Thyroid gland (tissue), 4 donors: Measurements from ENCODE around the gene ZFYVE21.

Experiments
- POLR2A ChIP-seq, 2 donors: fragments of 450-650 bp; IDR thresholded peaks; one replicate each; pipeline ENCODE4 v1.6.1; 2017; ENCODE audit warnings: antibody characterized with exemption in 2 of 2, mild to moderate bottlenecking in 2 of 2, moderate library complexity in 1 of 2
- TF ChIP-seq, protein P1 (sequence below), 6 experiments: fragments of 200-600 bp in 3 of 6; fragments of 450-650 bp in 3 of 6; sonication (generic) in 3 of 6; IDR thresholded peaks; one replicate each; pipeline ENCODE4 v1.5.1; 2016 to 2019; ENCODE audit warnings: antibody characterized with exemption in 6 of 6, mild to moderate bottlenecking in 2 of 6, inconsistent platforms in 1 of 6, moderate library complexity in 1 of 6

DNA sequence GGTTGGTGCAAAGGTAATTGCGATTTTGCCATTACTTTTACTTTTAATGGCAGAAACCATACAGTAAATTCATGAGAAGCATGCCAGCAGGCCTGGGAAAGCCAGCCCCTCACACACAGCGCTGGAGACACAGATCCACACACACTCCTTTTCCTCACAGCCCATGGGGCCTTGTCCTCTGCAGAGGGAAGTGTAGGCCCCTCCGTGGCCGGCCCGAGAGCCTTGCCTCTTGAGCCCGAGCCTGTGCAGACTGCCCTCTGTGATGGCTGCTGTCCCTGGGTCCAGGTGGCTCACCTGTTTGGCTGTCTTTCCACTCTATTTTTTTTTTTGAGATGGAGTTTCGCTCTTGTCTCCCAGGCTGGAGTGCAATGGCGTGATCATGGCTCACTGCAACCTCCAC lies 39.7 kb upstream of the ZFYVE21 start:
- TF ChIP-seq, protein P1, sequence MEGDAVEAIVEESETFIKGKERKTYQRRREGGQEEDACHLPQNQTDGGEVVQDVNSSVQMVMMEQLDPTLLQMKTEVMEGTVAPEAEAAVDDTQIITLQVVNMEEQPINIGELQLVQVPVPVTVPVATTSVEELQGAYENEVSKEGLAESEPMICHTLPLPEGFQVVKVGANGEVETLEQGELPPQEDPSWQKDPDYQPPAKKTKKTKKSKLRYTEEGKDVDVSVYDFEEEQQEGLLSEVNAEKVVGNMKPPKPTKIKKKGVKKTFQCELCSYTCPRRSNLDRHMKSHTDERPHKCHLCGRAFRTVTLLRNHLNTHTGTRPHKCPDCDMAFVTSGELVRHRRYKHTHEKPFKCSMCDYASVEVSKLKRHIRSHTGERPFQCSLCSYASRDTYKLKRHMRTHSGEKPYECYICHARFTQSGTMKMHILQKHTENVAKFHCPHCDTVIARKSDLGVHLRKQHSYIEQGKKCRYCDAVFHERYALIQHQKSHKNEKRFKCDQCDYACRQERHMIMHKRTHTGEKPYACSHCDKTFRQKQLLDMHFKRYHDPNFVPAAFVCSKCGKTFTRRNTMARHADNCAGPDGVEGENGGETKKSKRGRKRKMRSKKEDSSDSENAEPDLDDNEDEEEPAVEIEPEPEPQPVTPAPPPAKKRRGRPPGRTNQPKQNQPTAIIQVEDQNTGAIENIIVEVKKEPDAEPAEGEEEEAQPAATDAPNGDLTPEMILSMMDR (IDR thresholded peaks at IDR 0.05) = no peak
- no peak for TF ChIP-seq POLR2A (IDR thresholded peaks at IDR 0.05)
